ENCODE results near the gene LGR4. TPM values are rescaled to one million over a fixed set of nuclear protein-coding genes. Genes with fewer than 3 reads are reported as not detected.

Gene LGR4
- total and polyA plus RNA-seq, 12 donors = 7.3 to 90.4 (median 38.6) TPM

- Histone ChIP-seq H3K36me3 (replicated peaks in 1 of 2) (no peaks in the 10 kb centered on the region), H3K4me3 (no peak overlapping the region), H3K27ac (no peak overlapping the region), H3K9me3 (replicated peaks in 1 of 3) (peaks cover 0 to 5% (median 0%) of the 10 kb centered on the region in 3 donors), H3K27me3 (no peaks in the 10 kb centered on the region), H3K4me1 (replicated peaks in 1 of 2) (peaks cover 8 to 11% of the 10 kb centered on the region in 2 donors)
- 94 to 97% (median 96%) methylated on average over 1 of the region's 1 CpG for WGBS, 4 donors
- DNase-seq = no peak
- intact Hi-C loops (cut with DNase I) = no loop called here
- TF ChIP-seq POLR2A (IDR thresholded peaks at IDR 0.05) = no peak
- no peak for TF ChIP-seq CTCF (IDR thresholded peaks at IDR 0.05)
Measured at GRCh38 chr11:27410272-27410671, 62.3 kb downstream of the LGR4 start.

GRCh38 chr11:27409742-27410141 is 62.8 kb downstream of the LGR4 start:
- peaks cover 0 to 5% (median 0%) of the 10 kb centered on the region in 3 donors for H3K9me3 ChIP-seq (replicated peaks in 1 of 3)
- H3K27me3 ChIP-seq = no peaks in the 10 kb centered on the region
- no peak overlapping the region for H3K27ac ChIP-seq
- H3K36me3 ChIP-seq (replicated peaks in 1 of 2) = no peaks in the 10 kb centered on the region
- intact Hi-C loops (cut with DNase I) = no loop called here
- H3K4me3 ChIP-seq = no peak overlapping the region
- no peak for TF ChIP-seq POLR2A (IDR thresholded peaks at IDR 0.05)
- no peak for TF ChIP-seq CTCF (IDR thresholded peaks at IDR 0.05)
- 74 to 91% (median 85%) methylated on average over 2 of the region's 2 CpGs for WGBS, 4 donors
- peaks cover 13 to 16% of the 10 kb centered on the region in 2 donors for H3K4me1 ChIP-seq (replicated peaks in 1 of 2)
- DNase-seq = no peak

- H3K36me3 ChIP-seq (replicated peaks in 1 of 2) = no peaks in the 10 kb centered on the region
- no peak overlapping the region for H3K27ac ChIP-seq
- peaks cover 15 to 16% of the 10 kb centered on the region in 2 donors for H3K4me1 ChIP-seq (replicated peaks in 1 of 2)
- no peak overlapping the region for H3K4me3 ChIP-seq
- no peak for DNase-seq
- peaks cover 0 to 5% (median 0%) of the 10 kb centered on the region in 3 donors for H3K9me3 ChIP-seq (replicated peaks in 1 of 3)
- TF ChIP-seq POLR2A (IDR thresholded peaks at IDR 0.05) = no peak
- no peak for TF ChIP-seq CTCF (IDR thresholded peaks at IDR 0.05)
- intact Hi-C loops (cut with DNase I) = no loop called here
- H3K27me3 ChIP-seq = no peaks in the 10 kb centered on the region
Measured at GRCh38 chr11:27409049-27409448, 63.5 kb downstream of the LGR4 start.

- H3K27ac ChIP-seq = no peak overlapping the region
- peaks cover 16 to 17% of the 10 kb centered on the region in 2 donors for H3K4me1 ChIP-seq (replicated peaks in 1 of 2)
- no peak overlapping the region for H3K4me3 ChIP-seq
- H3K9me3 ChIP-seq (replicated peaks in 1 of 3) = peaks cover 0 to 5% (median 0%) of the 10 kb centered on the region in 3 donors
- intact Hi-C loops (cut with DNase I) = no loop called here
- H3K36me3 ChIP-seq (replicated peaks in 1 of 2) = no peaks in the 10 kb centered on the region
- DNase-seq = no peak
- 91 to 100% (median 94%) methylated on average over 2 of the region's 2 CpGs for WGBS, 4 donors
- TF ChIP-seq POLR2A (IDR thresholded peaks at IDR 0.05) (no peak), CTCF (IDR thresholded peaks at IDR 0.05) (no peak)
- H3K27me3 ChIP-seq = no peaks in the 10 kb centered on the region
Measured at GRCh38 chr11:27408246-27408800, 64.3 kb downstream of the LGR4 start.
